Spleen (tissue), 7 donors: ENCODE data around the gene DMBT1.

Source experiments
- POLR2A ChIP-seq, 3 donors: fragments of 450-650 bp; IDR thresholded peaks; one replicate each; pipeline ENCODE4 v1.5.1; 2017; ENCODE audit warnings: antibody characterized with exemption in 3 of 3, mild to moderate bottlenecking in 1 of 3
- TF ChIP-seq, protein P1 (sequence below), 11 experiments: fragments of 200-600 bp in 7 of 11; fragments of 450-650 bp in 4 of 11; sonication (generic) in 4 of 11; IDR thresholded peaks in 8 of 11; conservative IDR thresholded peaks in 3 of 11; 1 replicate in 7 of 11; 2 replicates in 4 of 11; pipeline versions ENCODE4 v1.4.0 to v1.8.0; 2016 to 2021; ENCODE audit warnings: antibody characterized with exemption in 11 of 11, inconsistent platforms in 4 of 11, mild to moderate bottlenecking in 1 of 11
- donor health status: DM: no; HTN: no; CAD: no; lungs with moderate emphysema.
- donor health status: DM: no; HTN: no; CAD: no.
- donor health status: DM: no; HTN: no; CAD: no.

DNA sequence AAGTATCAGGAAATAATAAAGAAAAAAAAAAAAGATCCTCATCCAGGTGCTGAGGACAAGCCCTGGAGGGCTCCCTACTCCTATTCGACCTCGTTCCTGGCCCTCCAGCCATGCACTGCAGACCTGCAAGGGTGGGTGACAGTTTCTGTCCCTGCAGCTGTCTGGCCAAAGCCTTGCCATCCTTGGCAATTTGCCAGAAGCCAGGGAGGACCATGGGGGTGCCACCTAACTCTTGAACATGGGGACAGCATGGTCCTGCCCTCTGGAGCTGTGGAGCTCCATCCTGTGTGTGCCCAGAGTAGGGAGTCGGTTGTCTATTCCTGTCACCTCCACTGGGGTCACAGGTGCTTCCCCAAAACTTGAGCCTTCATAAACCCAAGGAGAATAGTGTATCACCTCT is 27.8 kb downstream of the DMBT1 start:
- TF ChIP-seq, protein P1, sequence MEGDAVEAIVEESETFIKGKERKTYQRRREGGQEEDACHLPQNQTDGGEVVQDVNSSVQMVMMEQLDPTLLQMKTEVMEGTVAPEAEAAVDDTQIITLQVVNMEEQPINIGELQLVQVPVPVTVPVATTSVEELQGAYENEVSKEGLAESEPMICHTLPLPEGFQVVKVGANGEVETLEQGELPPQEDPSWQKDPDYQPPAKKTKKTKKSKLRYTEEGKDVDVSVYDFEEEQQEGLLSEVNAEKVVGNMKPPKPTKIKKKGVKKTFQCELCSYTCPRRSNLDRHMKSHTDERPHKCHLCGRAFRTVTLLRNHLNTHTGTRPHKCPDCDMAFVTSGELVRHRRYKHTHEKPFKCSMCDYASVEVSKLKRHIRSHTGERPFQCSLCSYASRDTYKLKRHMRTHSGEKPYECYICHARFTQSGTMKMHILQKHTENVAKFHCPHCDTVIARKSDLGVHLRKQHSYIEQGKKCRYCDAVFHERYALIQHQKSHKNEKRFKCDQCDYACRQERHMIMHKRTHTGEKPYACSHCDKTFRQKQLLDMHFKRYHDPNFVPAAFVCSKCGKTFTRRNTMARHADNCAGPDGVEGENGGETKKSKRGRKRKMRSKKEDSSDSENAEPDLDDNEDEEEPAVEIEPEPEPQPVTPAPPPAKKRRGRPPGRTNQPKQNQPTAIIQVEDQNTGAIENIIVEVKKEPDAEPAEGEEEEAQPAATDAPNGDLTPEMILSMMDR (IDR thresholded peaks at IDR 0.05 in 8 of 11, conservative IDR thresholded peaks at IDR 0.05 in 3 of 11) = no peak
- no peak for TF ChIP-seq POLR2A (IDR thresholded peaks at IDR 0.05)
